Measurements from ENCODE around the gene ATR. TPM values are rescaled to one million over a fixed set of nuclear protein-coding genes. Genes with fewer than 3 reads are reported as not detected.
A peak's percentile ranks its signal among the peaks of the same experiment; 100 is the strongest.
"Not testable (repeated sequence)": the region's sequence is repeated elsewhere in the genome, so short reads cannot be mapped to it uniquely, and the experiment has no call there.

The ATR gene
- total and polyA plus RNA-seq, 4 donors: 9.0 to 41.3 (median 23.3) TPM

DNA sequence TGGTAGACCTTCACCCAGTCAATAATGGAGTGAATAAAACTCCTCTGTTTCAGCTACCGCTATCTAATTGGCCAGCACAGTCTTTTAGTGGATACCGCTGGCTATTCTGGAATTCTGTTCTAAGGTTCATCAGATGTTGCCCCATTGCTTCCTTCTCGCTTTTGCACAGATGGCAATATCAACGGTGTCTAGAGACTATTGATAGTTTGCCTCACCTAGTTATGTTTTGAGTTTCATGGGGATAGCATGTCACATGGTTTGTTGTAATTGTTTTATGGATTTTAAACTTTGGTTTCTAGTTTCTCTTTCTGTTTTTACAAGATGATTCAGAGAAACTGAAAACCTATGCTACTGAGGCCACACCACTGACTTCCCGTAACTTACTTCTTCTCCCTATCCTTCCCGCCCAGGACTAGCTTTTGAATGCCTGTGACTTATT lies 132.7 kb downstream of the ATR start:
- Histone ChIP-seq H3K36me3 (ENCODE audit: control insufficient read depth in 4 of 4, insufficient read depth in 4 of 4, low read length in 4 of 4) (peaks cover 0 to 2% (median 1%) of the 10 kb centered on the region in 4 donors), H3K27me3 (ENCODE audit: control insufficient read depth in 3 of 3, insufficient read depth in 3 of 3, low read length in 2 of 3) (no peaks in the 10 kb centered on the region), H3K4me3 (no peak overlapping the region), H3K9ac (ENCODE audit: insufficient read depth in 1 of 2, low read length in 2 of 2) (peak overlapping the region in 1 of 2 donors; percentile 97), H3K4me1 (ENCODE audit: control insufficient read depth in 5 of 5, insufficient read depth in 5 of 5, low read length in 5 of 5) (peaks cover 3 to 27% (median 10%) of the 10 kb centered on the region in 5 donors), H3K9me3 (ENCODE audit: control insufficient read depth in 4 of 4, insufficient read depth in 3 of 4, low read length in 3 of 4) (no peaks in the 10 kb centered on the region), H3K27ac (ENCODE audit: low read depth in 1 of 2, low read length in 1 of 2) (peak overlapping the region in 1 of 2 donors; percentile 47)
- peak in 1 of 3 donors; percentile 5 for DNase-seq
- no peak for ATAC-seq (ENCODE audit: insufficient read depth, low FRiP score)
- TF ChIP-seq, protein P1, sequence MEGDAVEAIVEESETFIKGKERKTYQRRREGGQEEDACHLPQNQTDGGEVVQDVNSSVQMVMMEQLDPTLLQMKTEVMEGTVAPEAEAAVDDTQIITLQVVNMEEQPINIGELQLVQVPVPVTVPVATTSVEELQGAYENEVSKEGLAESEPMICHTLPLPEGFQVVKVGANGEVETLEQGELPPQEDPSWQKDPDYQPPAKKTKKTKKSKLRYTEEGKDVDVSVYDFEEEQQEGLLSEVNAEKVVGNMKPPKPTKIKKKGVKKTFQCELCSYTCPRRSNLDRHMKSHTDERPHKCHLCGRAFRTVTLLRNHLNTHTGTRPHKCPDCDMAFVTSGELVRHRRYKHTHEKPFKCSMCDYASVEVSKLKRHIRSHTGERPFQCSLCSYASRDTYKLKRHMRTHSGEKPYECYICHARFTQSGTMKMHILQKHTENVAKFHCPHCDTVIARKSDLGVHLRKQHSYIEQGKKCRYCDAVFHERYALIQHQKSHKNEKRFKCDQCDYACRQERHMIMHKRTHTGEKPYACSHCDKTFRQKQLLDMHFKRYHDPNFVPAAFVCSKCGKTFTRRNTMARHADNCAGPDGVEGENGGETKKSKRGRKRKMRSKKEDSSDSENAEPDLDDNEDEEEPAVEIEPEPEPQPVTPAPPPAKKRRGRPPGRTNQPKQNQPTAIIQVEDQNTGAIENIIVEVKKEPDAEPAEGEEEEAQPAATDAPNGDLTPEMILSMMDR (IDR thresholded peaks at IDR 0.05; ENCODE audit: control extremely low read depth, extremely low read depth): no peak
- 39 to 60% methylated on average over 6 of the region's 6 CpGs for WGBS, 2 donors

DNA sequence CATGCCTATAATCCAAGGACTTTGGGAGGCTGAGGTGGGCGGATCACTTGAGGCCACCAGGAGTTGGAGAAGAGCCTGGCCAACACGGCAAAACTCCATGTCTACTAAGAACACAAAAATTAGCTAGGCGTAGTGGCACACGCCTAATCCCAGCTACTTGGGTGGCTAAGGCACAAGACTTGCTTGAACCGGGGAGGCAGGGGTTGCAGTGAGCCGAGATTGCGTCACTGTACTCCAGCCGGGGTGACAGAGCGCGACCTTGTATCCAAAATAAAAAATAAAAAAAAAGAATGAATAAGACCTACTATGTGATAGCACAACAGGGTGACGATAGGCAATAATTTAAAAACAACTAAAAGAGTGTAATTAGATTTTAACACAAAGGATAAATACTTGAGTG lies 134.2 kb downstream of the ATR start:
- no peaks in the 10 kb centered on the region for H3K9me3 ChIP-seq (ENCODE audit: control insufficient read depth in 4 of 4, insufficient read depth in 3 of 4, low read length in 3 of 4)
- no peak overlapping the region for H3K4me3 ChIP-seq
- no peak overlapping the region for H3K27ac ChIP-seq (ENCODE audit: low read depth in 1 of 2, low read length in 1 of 2)
- TF ChIP-seq, protein P1 (IDR thresholded peaks at IDR 0.05; ENCODE audit: control extremely low read depth, extremely low read depth): no peak
- 87 to 94% methylated on average over 11 of the region's 11 CpGs for WGBS, 2 donors
- peaks cover 3 to 27% (median 10%) of the 10 kb centered on the region in 5 donors for H3K4me1 ChIP-seq (ENCODE audit: control insufficient read depth in 5 of 5, insufficient read depth in 5 of 5, low read length in 5 of 5)
- H3K36me3 ChIP-seq (ENCODE audit: control insufficient read depth in 4 of 4, insufficient read depth in 4 of 4, low read length in 4 of 4): no peaks in the 10 kb centered on the region
- ATAC-seq (ENCODE audit: insufficient read depth, low FRiP score) (no peak), DNase-seq (no peak)
- H3K9ac ChIP-seq (ENCODE audit: insufficient read depth in 1 of 2, low read length in 2 of 2): no peak overlapping the region
- H3K27me3 ChIP-seq (ENCODE audit: control insufficient read depth in 3 of 3, insufficient read depth in 3 of 3, low read length in 2 of 3): no peaks in the 10 kb centered on the region

DNA sequence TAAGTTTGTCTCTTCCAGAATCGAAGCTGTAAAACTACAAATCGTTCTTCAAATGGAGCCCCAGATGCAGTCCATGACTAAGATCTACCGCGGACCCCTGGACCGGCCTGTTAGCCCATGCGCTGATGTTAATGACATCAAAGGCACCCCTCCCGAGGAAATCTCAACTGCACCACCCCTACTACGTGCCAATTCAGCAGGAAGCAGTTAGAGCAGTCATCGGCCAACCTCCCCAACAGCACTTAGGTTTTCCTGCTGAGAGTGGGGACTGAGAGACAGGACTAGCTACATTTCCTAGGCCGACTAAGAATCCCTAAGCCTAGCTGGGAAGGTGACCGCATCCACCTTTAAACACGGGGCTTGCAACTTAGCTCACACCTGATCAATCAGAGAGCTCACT lies 135.5 kb downstream of the ATR start:
- H3K27me3 ChIP-seq (ENCODE audit: control insufficient read depth in 3 of 3, insufficient read depth in 3 of 3, low read length in 2 of 3); H3K9me3 ChIP-seq (ENCODE audit: control insufficient read depth in 4 of 4, insufficient read depth in 3 of 4, low read length in 3 of 4); H3K27ac ChIP-seq (ENCODE audit: low read depth in 1 of 2, low read length in 1 of 2); ATAC-seq (ENCODE audit: insufficient read depth, low FRiP score); H3K4me3 ChIP-seq; H3K36me3 ChIP-seq (ENCODE audit: control insufficient read depth in 4 of 4, insufficient read depth in 4 of 4, low read length in 4 of 4); H3K9ac ChIP-seq (ENCODE audit: insufficient read depth in 1 of 2, low read length in 2 of 2); DNase-seq: not testable (repeated sequence)
- peaks cover 3 to 21% (median 10%) of the 10 kb centered on the region in 5 donors for H3K4me1 ChIP-seq (ENCODE audit: control insufficient read depth in 5 of 5, insufficient read depth in 5 of 5, low read length in 5 of 5)
- WGBS, 2 donors: 95 to 96% methylated on average over 12 of the region's 12 CpGs

DNA sequence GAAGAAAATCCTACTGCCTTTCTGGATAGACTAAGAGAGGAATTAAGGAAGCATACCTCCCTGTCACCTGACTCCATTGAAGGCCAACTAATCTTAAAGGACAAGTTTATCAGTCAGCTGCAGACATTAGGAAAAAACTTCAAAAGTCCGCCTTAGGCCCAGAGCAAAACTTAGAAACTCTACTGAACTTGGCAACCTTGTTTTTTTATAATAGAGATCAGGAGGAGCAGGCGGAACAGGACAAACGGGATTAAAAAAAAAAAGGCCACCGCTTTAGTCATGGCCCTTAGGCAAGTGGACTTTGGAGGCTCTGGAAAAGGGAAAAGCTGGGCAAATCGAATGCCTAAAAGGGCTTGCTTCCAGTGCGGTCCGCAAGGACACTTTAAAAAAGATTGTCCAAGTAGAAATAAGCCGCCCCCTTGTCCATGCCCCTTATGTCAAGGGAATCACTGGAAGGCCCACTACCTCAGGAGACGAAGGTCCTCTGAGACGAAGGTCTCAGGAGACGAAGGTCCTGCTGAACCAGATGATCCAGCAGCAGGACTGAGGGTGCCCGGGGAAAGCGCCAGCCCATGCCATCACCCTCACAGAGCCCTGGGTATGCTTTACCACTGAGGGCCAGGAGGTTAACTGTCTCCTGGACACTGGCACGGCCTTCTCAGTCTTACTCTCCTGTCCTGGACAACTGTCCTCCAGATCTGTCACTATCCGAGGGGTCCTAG lies 138.9 kb downstream of the ATR start:
- not testable (repeated sequence) for H3K27ac ChIP-seq (ENCODE audit: low read depth in 1 of 2, low read length in 1 of 2); DNase-seq; H3K4me1 ChIP-seq (ENCODE audit: control insufficient read depth in 5 of 5, insufficient read depth in 5 of 5, low read length in 5 of 5); H3K9me3 ChIP-seq (ENCODE audit: control insufficient read depth in 4 of 4, insufficient read depth in 3 of 4, low read length in 3 of 4); H3K36me3 ChIP-seq (ENCODE audit: control insufficient read depth in 4 of 4, insufficient read depth in 4 of 4, low read length in 4 of 4); H3K9ac ChIP-seq (ENCODE audit: insufficient read depth in 1 of 2, low read length in 2 of 2); ATAC-seq (ENCODE audit: insufficient read depth, low FRiP score); H3K4me3 ChIP-seq; H3K27me3 ChIP-seq (ENCODE audit: control insufficient read depth in 3 of 3, insufficient read depth in 3 of 3, low read length in 2 of 3)
- 92% methylated on average over 15 of the region's 15 CpGs for WGBS, 2 donors

DNA sequence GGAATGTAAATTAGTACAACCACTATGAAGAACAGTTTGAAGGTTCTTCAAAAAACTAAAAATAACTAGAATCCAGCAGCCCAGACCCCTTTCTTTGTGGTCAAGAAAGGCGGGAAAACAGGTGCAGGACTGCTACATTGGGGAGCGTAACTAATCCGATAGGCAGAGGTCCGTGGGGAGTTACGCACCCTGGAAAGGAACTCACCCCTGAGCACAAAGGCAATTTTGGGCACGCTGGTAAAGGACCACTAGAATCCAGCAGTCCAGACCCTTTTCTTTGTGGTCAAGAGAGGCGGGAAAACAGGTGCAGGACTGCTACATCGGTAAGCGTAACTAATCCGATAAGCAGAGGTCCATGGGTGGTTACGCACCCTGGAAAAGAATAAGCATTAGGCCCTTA lies 140.4 kb downstream of the ATR start:
- not testable (repeated sequence) for ATAC-seq (ENCODE audit: insufficient read depth, low FRiP score)
- WGBS, 2 donors: 98 to 99% methylated on average over 11 of the region's 11 CpGs

More for the DNA sequence above, 140.4 kb downstream of the ATR start:
- not testable (repeated sequence) for H3K36me3 ChIP-seq (ENCODE audit: control insufficient read depth in 4 of 4, insufficient read depth in 4 of 4, low read length in 4 of 4); H3K27ac ChIP-seq (ENCODE audit: low read depth in 1 of 2, low read length in 1 of 2); H3K27me3 ChIP-seq (ENCODE audit: control insufficient read depth in 3 of 3, insufficient read depth in 3 of 3, low read length in 2 of 3); H3K4me3 ChIP-seq; H3K4me1 ChIP-seq (ENCODE audit: control insufficient read depth in 5 of 5, insufficient read depth in 5 of 5, low read length in 5 of 5); H3K9me3 ChIP-seq (ENCODE audit: control insufficient read depth in 4 of 4, insufficient read depth in 3 of 4, low read length in 3 of 4); DNase-seq; H3K9ac ChIP-seq (ENCODE audit: insufficient read depth in 1 of 2, low read length in 2 of 2)

Measured in lung (tissue), 12 donors.